Activated CD4-positive, alpha-beta T cell treated with anti-CD3 and anti-CD28 coated beads, Interleukin-2, amount 10 ng/mL, durations not matched to agents 24 days and 14 days (primary cell): ENCODE data around the gene PLEKHJ1. TPM values are rescaled to one million over a fixed set of nuclear protein-coding genes. Genes with fewer than 3 reads are reported as not detected.

Experiments used
- DNase-seq: peaks from one replicate; pipeline ENCODE4 v3.0.0; 2022
- H3K27ac Mint-ChIP-seq: one replicate; pipeline ENCODE4 v1.8.0; 2022; ENCODE audit warnings: mild to moderate bottlenecking, mixed read lengths
- H3K27me3 Mint-ChIP-seq: one replicate; pipeline ENCODE4 v1.8.0; 2022; ENCODE audit warnings: mixed read lengths
- H3K36me3 Mint-ChIP-seq: one replicate; pipeline ENCODE4 v1.8.0; 2022; ENCODE audit warnings: low read depth, mild to moderate bottlenecking, mixed read lengths
- H3K4me1 Mint-ChIP-seq: one replicate; pipeline ENCODE4 v1.8.0; 2021; ENCODE audit warnings: mixed read lengths
- H3K4me3 Mint-ChIP-seq: one replicate; pipeline ENCODE4 v1.8.0; 2022; ENCODE audit warnings: mild to moderate bottlenecking, moderate library complexity, mixed read lengths
- H3K9me3 Mint-ChIP-seq: one replicate; pipeline ENCODE4 v1.8.0; 2021; ENCODE audit warnings: mixed read lengths
- intact Hi-C: fragments of 100-400 bp; cut with micrococcal nuclease; formaldehyde crosslinking; loops from one replicate; pipeline ENCODE4 v1.15.1; 2023
- total RNA-seq: library from RNA; stranded (reverse); gene quantifications from 2 replicates; pipeline ENCODE4 v1.2.3, GENCODE V29; 2022

The PLEKHJ1 gene
- total RNA-seq, 1 donor from 2014 or later, result 70.5 TPM

DNA sequence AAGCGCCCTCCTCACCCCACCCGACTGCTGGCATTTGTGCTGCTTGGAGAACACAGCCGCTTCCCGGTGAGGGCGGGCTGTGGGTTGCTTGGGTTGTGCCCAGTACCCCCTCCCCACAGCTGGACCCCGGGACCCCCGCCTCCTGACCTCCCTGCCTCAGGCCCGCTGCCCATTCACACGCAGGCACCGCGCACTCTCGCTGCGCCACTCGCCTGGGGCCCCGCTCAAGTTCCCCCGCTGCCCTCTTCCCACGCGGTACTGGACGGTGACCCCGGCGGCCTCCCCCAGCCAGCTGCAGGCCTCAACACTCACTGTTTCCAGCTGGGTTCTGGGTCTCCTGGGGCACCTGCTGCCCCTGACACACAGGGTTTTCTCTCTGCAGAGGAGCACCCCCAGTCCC, 16.4 kb downstream of the PLEKHJ1 start:
- Mint-ChIP-seq H3K27me3 (no peaks in the 10 kb centered on the region), H3K27ac (no peak overlapping the region), H3K36me3 (peaks cover 49% of the 10 kb centered on the region), H3K4me3 (no peak overlapping the region), H3K4me1 (peaks cover 7% of the 10 kb centered on the region), H3K9me3 (no peaks in the 10 kb centered on the region)
- DNase-seq, result no peak
- intact Hi-C loops, result no loop called here

GRCh38 chr19:2217591-2217990, 18.5 kb downstream of the PLEKHJ1 start:
- Mint-ChIP-seq H3K9me3 (no peaks in the 10 kb centered on the region), H3K27ac (no peak overlapping the region), H3K27me3 (no peaks in the 10 kb centered on the region), H3K4me1 (peaks cover 7% of the 10 kb centered on the region), H3K4me3 (no peak overlapping the region), H3K36me3 (peaks cover 47% of the 10 kb centered on the region)
- DNase-seq, result no peak
- intact Hi-C loops, result no loop called here

GRCh38 chr19:2216361-2217225, 19.5 kb downstream of the PLEKHJ1 start:
- no peaks in the 10 kb centered on the region for H3K27me3 Mint-ChIP-seq
- H3K4me1 Mint-ChIP-seq, result peaks cover 7% of the 10 kb centered on the region
- intact Hi-C loops, result no loop called here
- no peak overlapping the region for H3K4me3 Mint-ChIP-seq
- no peak for DNase-seq
- no peaks in the 10 kb centered on the region for H3K9me3 Mint-ChIP-seq
- peaks cover 52% of the 10 kb centered on the region for H3K36me3 Mint-ChIP-seq
- H3K27ac Mint-ChIP-seq, result peak overlapping the region; percentile 10

- Mint-ChIP-seq H3K9me3 (no peaks in the 10 kb centered on the region), H3K27ac (peak overlapping the region; percentile 66), H3K4me3 (no peak overlapping the region), H3K36me3 (peaks cover 56% of the 10 kb centered on the region), H3K27me3 (no peaks in the 10 kb centered on the region), H3K4me1 (peaks cover 7% of the 10 kb centered on the region)
- DNase-seq, result no peak
- intact Hi-C loops, result no loop called here
Measured at GRCh38 chr19:2215281-2215751, 20.8 kb downstream of the PLEKHJ1 start.

GRCh38 chr19:2214251-2214650, 21.9 kb downstream of the PLEKHJ1 start:
- no peaks in the 10 kb centered on the region for H3K27me3 Mint-ChIP-seq
- H3K4me3 Mint-ChIP-seq, result no peak overlapping the region
- no peaks in the 10 kb centered on the region for H3K9me3 Mint-ChIP-seq
- no peak overlapping the region for H3K27ac Mint-ChIP-seq
- H3K4me1 Mint-ChIP-seq, result peaks cover 7% of the 10 kb centered on the region
- intact Hi-C loops, result no loop called here
- H3K36me3 Mint-ChIP-seq, result peaks cover 54% of the 10 kb centered on the region
- DNase-seq, result no peak

DNA sequence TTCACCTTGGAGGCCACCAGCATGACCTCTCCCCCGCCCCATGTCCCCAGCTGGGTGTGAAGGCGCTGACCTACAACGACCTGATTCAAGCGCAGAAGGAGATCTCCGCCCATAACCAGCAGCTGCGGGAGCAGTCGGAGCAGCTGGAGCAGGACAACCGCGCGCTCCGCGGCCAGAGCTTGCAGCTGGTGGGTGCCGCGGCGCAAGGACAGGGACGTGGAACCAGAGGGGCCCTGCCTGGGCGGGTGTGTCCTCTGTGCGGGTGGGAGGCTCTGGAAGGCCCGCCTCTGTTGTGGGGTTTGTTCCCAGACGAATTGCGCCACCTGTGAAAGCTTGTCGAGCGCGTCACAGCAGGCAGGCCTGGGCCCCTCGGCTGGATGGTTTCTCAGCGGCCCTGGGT, 22.3 kb downstream of the PLEKHJ1 start:
- no peak overlapping the region for H3K27ac Mint-ChIP-seq
- H3K9me3 Mint-ChIP-seq, result no peaks in the 10 kb centered on the region
- peaks cover 7% of the 10 kb centered on the region for H3K4me1 Mint-ChIP-seq
- H3K4me3 Mint-ChIP-seq, result no peak overlapping the region
- DNase-seq, result no peak
- H3K36me3 Mint-ChIP-seq, result peaks cover 56% of the 10 kb centered on the region
- intact Hi-C loops, result no loop called here
- no peaks in the 10 kb centered on the region for H3K27me3 Mint-ChIP-seq

DNA sequence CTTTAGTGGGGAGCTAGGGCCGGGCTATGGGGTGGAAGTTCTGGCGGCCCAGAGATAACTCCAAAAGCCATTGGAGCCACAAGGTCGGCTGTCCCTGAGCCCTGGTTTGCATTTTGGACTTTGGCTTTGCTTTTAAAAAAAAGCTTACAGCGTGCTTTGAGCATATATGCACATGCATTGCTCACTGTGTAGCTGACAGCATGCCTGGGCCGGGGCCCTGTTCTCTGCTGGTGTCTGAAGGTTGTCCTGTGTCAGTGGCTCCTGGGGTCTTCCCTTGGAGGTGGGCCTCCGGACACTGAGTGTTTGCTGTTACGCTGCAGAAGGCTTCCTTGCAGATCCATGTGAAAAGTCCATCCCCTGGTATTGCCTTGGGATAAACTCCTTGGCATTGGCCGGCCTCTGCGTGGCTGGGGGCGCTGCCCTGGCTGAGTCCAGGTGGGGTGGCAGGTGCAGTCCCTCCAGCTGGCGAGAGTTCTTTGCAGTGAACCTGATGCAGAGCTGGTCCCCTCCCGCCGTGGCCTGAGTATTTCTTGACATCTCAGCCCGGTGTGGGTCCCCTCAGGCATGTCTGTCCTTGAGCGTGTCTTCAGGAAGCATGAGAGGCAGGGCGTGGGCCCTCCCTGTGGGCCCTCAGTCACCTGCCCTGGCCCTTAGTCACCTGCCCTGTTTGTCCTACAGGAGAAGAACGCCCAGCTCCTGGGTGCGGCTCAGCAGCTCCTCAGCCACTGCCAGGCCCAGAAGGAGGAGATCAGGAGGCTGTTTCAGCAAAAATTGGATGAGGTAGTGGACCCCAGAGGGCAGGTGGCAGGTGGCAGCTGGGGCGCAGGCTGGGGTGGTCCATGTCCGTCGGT, 23.0 kb downstream of the PLEKHJ1 start:
- no peak for DNase-seq
- peak overlapping the region; percentile 4 for H3K27ac Mint-ChIP-seq
- peaks cover 7% of the 10 kb centered on the region for H3K4me1 Mint-ChIP-seq
- intact Hi-C loops, result no loop called here
- H3K36me3 Mint-ChIP-seq, result peaks cover 54% of the 10 kb centered on the region
- H3K4me3 Mint-ChIP-seq, result no peak overlapping the region
- no peaks in the 10 kb centered on the region for H3K9me3 Mint-ChIP-seq
- H3K27me3 Mint-ChIP-seq, result no peaks in the 10 kb centered on the region

- H3K27ac Mint-ChIP-seq, result no peak overlapping the region
Measured at GRCh38 chr19:2210987-2211740, 25.0 kb downstream of the PLEKHJ1 start.

DNA sequence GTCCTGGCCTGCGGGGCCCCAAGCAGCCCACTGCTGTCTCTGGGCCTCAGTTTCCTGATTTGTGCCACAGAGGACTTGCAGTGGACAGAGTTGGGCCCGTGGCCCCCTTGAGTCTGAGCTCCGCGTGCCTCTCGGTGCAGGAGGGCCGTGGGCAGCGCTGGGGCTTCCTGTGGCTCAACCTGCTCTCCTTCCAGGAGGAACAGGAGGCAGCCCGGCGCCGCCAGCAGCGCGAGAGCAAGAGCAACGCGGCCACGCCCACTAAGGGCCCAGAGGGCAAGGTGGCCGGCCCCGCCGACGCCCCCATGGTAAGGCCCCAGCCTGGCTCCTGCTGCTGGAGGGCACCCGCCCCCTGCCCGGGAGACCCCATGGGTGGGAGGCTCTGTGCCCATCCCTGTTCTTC, 25.9 kb downstream of the PLEKHJ1 start:
- H3K9me3 Mint-ChIP-seq, result no peaks in the 10 kb centered on the region
- intact Hi-C loops, result no loop called here
- no peaks in the 10 kb centered on the region for H3K27me3 Mint-ChIP-seq
- H3K36me3 Mint-ChIP-seq, result peaks cover 44% of the 10 kb centered on the region
- peaks cover 5% of the 10 kb centered on the region for H3K4me1 Mint-ChIP-seq
- no peak overlapping the region for H3K27ac Mint-ChIP-seq
- no peak for DNase-seq
- H3K4me3 Mint-ChIP-seq, result no peak overlapping the region

More at GRCh38 chr19:2210987-2211740, 25.0 kb downstream of the PLEKHJ1 start:
- intact Hi-C loops, result no loop called here
- no peaks in the 10 kb centered on the region for H3K9me3 Mint-ChIP-seq
- H3K36me3 Mint-ChIP-seq, result peaks cover 49% of the 10 kb centered on the region
- H3K4me1 Mint-ChIP-seq, result peaks cover 7% of the 10 kb centered on the region
- H3K4me3 Mint-ChIP-seq, result no peak overlapping the region
- H3K27me3 Mint-ChIP-seq, result no peaks in the 10 kb centered on the region
- no peak for DNase-seq

DNA sequence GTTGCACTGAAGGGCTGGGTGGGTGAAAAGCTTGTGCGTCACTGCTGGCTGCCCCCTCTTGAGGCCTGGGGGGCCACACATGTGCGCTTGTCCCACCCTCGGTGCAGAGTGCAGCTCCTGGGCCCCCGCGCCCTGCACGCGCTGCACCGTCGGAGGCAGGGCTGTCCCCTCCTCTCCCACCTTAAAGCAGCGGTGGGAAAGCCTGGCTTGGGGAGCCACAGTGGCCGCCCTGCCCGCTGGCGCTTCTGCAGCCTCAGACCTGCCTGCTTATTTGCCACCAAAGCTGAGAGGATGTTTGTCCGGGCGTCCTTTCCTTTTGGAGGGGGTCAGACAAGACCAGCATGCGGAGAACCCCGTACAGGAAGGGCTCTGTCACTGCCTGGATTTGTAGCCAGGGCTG, 26.7 kb downstream of the PLEKHJ1 start:
- Mint-ChIP-seq H3K36me3 (peaks cover 44% of the 10 kb centered on the region), H3K4me3 (no peak overlapping the region), H3K4me1 (no peaks in the 10 kb centered on the region), H3K9me3 (no peaks in the 10 kb centered on the region), H3K27me3 (no peaks in the 10 kb centered on the region), H3K27ac (no peak overlapping the region)
- intact Hi-C loops, result no loop called here
- no peak for DNase-seq

- H3K9me3 Mint-ChIP-seq, result no peaks in the 10 kb centered on the region
- no peak overlapping the region for H3K4me3 Mint-ChIP-seq
- no peaks in the 10 kb centered on the region for H3K27me3 Mint-ChIP-seq
- intact Hi-C loops, result no loop called here
- no peak for DNase-seq
- H3K4me1 Mint-ChIP-seq, result no peaks in the 10 kb centered on the region
- peaks cover 47% of the 10 kb centered on the region for H3K36me3 Mint-ChIP-seq
- no peak overlapping the region for H3K27ac Mint-ChIP-seq
Measured at GRCh38 chr19:2208975-2209374, 27.2 kb downstream of the PLEKHJ1 start.

DNA sequence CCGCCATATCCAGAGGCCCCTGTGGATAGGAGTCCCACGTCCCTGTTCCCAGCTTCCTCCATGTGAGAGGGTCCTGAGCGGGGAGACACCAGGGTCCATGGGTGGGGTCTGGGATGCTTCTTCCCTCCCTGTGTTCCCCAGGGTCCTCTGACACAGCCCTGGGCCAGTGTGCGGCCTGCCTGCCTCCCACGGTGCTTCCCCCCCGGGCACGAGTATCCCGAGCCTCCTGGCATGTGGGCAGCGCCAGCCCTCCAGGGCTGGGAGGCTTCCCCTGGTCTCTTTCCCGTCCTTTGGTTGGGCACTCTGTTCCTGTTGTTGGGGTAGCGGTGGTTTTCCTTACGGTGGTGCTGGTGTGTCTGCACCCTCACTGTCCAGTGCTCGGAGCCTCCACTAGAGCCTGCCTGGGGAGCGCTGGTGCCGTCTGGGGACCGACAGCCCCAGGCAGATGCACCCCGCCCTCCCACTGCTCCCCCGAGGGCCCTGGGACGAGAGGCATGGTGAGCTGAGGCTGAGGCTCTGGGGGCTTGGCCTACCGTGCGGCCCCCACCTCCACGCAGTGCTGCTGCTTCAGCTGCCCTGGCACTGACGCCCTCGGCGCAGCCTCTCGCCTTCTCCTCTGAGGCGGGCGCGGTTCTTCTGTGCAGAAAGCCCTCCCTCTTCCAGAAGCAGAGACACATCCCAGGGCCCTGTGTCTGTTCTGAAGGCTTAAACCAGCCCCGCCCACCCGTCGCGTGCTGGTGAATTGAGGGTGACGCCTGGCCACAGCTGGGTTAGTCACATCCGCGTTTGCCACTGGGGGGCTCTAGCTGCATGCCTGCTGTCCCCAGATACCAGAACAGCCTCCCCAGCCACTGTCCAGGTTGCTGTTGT, 27.9 kb downstream of the PLEKHJ1 start:
- no peak overlapping the region for H3K27ac Mint-ChIP-seq
- DNase-seq, result no peak
- no peak overlapping the region for H3K4me3 Mint-ChIP-seq
- H3K27me3 Mint-ChIP-seq, result no peaks in the 10 kb centered on the region
- intact Hi-C loops, result no loop called here
- no peaks in the 10 kb centered on the region for H3K4me1 Mint-ChIP-seq
- peaks cover 46% of the 10 kb centered on the region for H3K36me3 Mint-ChIP-seq
- no peaks in the 10 kb centered on the region for H3K9me3 Mint-ChIP-seq

GRCh38 chr19:2207008-2207407, 29.1 kb downstream of the PLEKHJ1 start:
- intact Hi-C loops, result no loop called here
- Mint-ChIP-seq H3K27me3 (no peaks in the 10 kb centered on the region), H3K4me3 (no peak overlapping the region), H3K4me1 (no peaks in the 10 kb centered on the region), H3K27ac (no peak overlapping the region), H3K9me3 (no peaks in the 10 kb centered on the region), H3K36me3 (peaks cover 42% of the 10 kb centered on the region)
- no peak for DNase-seq
